ENCODE measurements around the gene FADS1.
A peak's percentile ranks its signal among the peaks of the same experiment; 100 is the strongest.

Gene FADS1

DNA sequence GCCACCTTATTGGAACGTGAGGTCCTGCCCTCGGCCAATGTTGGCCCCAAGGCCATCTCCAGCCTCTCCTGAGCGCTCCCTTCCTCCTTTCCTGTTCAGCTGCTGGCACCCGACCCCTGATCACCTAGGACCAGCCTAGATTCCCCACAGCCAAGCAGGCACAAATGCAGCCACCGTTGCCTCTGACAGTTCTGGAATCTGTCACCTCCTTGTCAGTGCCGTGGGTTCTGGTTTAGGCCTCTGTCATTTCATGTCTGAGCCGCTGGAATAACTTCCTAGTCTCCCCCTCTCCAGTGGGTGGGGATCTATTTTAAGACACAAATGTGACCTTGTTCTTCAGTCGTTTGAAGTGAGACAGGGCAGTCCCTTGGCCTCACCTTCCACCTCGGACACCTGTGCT lies 44.8 kb upstream of the FADS1 start:
- TF ChIP-seq, protein P1, sequence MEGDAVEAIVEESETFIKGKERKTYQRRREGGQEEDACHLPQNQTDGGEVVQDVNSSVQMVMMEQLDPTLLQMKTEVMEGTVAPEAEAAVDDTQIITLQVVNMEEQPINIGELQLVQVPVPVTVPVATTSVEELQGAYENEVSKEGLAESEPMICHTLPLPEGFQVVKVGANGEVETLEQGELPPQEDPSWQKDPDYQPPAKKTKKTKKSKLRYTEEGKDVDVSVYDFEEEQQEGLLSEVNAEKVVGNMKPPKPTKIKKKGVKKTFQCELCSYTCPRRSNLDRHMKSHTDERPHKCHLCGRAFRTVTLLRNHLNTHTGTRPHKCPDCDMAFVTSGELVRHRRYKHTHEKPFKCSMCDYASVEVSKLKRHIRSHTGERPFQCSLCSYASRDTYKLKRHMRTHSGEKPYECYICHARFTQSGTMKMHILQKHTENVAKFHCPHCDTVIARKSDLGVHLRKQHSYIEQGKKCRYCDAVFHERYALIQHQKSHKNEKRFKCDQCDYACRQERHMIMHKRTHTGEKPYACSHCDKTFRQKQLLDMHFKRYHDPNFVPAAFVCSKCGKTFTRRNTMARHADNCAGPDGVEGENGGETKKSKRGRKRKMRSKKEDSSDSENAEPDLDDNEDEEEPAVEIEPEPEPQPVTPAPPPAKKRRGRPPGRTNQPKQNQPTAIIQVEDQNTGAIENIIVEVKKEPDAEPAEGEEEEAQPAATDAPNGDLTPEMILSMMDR (conservative IDR thresholded peaks at IDR 0.05; ENCODE audit: low read depth), result no peak
- ChIA-PET CTCF (no interaction called here), POLR2A (ENCODE audit: low non-redundant PET) (no interaction called here)
- DNase-seq (ENCODE audit: low spot score), result no peak
- peak overlapping the region; percentile 73 for H3K27ac ChIP-seq

DNA sequence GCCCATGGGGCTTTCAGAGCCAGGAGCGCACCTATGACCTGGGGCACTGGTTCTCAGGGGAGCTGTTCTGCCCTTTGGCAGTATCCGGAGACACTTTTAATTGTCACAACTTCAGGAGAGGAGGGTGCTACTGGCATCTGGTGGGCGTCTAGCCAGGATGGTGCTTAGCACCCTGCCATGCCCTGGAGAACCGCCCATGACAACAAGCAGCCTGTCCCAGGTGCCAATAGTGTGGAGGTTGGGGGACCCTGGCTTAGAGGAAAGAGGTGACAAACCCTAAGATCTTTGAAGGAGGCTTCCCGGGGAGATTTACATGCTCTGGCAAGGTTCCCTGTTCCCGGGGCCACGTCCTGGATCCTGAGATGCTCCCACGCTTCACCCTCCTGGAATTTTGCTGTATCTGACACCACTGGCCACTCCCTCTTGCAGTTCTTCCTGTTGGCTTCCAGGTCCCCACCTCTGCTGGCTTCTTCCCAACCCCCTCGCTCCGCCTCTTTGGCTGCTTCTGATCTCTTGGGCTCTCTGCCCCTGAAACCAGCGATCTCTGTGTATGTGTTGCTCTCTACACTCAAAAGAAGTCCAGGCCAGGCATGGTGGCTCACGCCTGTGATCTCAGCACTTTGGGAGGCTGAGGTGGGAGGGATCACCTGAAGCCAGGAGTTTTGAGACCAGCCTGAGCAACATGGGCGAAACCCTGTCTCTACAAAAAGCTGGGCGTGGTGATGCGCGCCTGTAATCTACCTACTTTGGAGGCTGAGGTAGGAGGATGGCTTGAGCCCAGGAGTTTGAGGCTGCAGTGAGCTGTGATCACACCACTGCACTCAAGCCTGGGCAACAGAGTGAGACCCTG lies 43.5 kb upstream of the FADS1 start:
- TF ChIP-seq, protein P1 (conservative IDR thresholded peaks at IDR 0.05; ENCODE audit: low read depth), result no peak
- DNase-seq (ENCODE audit: low spot score), result peak; percentile 49
- ChIA-PET POLR2A (ENCODE audit: low non-redundant PET) (no interaction called here), CTCF (interaction anchor here (1.1 kb wide), 1 partner anchor 36 kb away, joined by 3 read pairs; no protein-coding TSS in a partner anchor)
- peak overlapping the region; percentile 55 for H3K27ac ChIP-seq

DNA sequence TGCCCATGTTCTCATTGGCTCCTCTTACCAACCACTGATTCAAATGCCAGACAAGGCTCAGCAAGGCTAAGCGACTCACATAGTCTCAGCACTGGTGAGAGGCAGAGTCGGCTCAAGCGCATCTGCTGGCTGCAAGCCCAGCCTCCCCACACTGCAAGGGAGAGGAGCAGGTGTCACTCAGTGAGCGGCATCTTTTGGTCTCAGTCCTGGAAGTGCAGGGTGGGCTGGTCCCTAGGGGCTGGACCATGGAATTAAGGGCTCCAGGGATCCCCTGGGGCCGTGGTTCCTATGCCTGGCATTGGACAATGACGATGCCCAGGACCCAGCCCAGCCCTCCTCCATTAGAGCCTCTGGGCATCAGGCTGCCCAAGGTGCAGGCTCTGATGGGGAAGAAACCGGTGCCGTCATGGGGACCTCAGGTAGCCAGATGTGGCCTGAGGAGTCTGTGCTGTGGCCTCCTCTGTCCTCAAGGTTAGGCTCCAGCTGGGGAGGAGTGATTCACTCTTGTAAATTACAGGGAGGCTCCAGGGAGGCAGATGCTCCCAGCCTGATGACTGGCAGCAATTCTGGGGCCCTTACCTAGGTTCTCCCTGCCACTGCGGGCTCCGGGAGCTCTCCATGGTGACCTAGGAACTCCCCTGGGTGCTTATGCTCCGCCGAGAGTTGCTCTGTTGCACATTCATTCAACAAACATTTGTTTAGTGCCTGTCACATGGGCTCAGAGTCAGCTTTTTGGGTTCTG lies 39.3 kb upstream of the FADS1 start:
- POLR2A ChIA-PET (ENCODE audit: low non-redundant PET), result no interaction called here
- DNase-seq (ENCODE audit: low spot score), result no peak
- peak overlapping the region; percentile 39 for H3K27ac ChIP-seq
- TF ChIP-seq, protein P1 (conservative IDR thresholded peaks at IDR 0.05; ENCODE audit: low read depth), result no peak
- CTCF ChIA-PET, result no interaction called here

DNA sequence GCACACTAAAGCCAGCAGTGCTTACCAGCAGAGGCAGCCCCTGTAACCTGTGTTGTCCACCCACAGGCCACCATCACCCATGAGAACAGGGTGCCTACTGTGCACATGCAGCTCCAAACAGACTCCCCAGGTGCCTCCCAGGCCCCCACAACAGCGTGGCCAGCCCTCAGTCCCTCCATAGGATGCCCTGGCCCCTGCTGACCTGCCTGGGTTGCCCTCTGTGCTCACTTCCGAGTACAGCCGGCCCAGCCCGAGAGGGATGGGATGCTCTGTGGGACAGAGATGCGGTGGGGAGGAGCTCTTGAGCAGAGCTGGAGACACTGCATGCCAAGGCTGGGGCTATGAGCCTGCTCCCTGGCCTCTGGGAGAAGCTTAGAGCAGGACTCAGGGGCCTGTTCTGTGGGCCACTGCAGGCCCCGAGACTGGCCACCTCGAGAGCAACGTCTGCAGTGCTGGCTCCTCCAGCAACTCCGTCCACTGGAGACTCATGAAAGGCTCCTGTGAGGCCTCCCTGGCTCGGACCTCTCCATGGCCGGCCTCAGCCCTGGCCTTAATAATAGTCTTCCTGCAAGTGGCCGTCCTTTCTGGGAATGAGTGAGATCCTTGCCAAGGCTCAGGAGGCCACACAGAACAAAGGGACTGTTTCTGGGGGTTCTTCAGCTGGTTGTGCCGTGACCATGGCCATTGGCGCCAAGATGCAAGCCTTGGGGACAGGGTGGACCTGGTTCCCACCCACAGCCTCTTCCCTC lies 38.3 kb upstream of the FADS1 start:
- H3K27ac ChIP-seq, result peak overlapping the region; percentile 39
- ChIA-PET POLR2A (ENCODE audit: low non-redundant PET) (no interaction called here), CTCF (interaction anchor here (1.1 kb wide), 1 partner anchor 227 kb away, joined by 5 read pairs; no protein-coding TSS in a partner anchor)
- TF ChIP-seq, protein P1 (conservative IDR thresholded peaks at IDR 0.05; ENCODE audit: low read depth), result no peak
- no peak for DNase-seq (ENCODE audit: low spot score)

DNA sequence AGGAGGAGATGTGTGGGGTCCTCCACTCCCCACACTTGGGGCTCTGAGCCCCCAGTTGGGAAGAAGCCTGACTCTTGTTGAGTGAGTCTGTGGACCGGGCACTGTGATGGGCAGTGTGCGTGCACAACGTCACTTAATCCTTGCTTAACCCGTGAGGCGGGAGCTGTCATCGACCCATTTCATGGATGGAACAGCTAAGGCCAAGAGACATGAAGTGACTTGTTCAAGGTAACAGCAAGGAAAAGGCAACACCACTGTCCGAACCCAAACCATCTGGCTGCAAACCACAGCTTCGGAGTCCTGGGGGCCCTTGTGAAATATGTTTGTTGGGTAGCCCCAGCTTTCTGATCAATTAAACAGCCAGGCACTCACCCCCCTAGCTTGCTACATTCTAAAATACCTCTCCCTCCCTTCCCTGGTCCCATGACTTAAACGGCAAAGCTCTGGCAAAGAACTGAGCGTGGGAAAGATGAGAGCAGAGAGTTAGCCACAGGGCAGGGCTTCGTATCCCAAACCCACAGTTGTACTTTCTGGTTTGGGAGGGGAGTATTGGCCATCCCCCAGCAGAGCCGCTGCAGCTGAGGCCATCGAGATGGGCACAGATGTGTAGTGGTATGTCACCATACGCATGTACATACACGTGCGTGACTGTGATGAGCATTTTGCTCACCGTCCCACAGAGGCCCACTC lies 37.5 kb upstream of the FADS1 start:
- H3K27ac ChIP-seq, result peak overlapping the region; percentile 39
- ChIA-PET POLR2A (ENCODE audit: low non-redundant PET) (no interaction called here), CTCF (interaction anchor here (0.6 to 1.9 kb wide), 3 partner anchors 57 to 248 kb away, joined by 3 to 5 read pairs (median 5); no protein-coding TSS in a partner anchor)
- no peak for DNase-seq (ENCODE audit: low spot score)
- TF ChIP-seq, protein P1 (conservative IDR thresholded peaks at IDR 0.05; ENCODE audit: low read depth), result no peak
